SIG-M5 treated with dmso at 0.1 percent for 504 hours (cell line): ENCODE data around the gene HIGD1B.
A peak's percentile ranks its signal among the peaks of the same experiment; 100 is the strongest.

Experiments used
- DNase-seq: peaks from one replicate; lab custom pipeline; 2025; ENCODE audit not compliant: unreplicated experiment; lab: John Stamatoyannopoulos, UW

The HIGD1B gene

DNA sequence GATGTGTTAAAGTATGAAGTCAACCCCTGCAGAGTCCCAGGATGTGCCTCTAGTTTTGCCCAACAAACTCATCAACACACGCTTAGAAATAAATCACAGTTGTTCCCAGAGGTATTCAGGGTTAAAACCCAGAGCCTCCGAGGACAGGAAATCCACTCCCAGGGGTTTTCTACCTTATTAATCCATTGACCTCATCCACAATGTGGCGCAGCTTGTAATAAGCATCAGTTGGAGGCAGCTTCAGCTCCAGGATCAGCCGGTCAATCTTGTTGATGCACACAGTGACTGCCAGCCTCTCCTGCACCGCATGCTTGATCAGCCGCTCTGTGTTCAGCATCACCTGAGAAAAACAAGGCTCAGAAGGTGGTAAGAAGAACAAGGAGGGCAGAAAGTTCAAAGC is 28.1 kb downstream of the HIGD1B start:
- DNase-seq = no peak

DNA sequence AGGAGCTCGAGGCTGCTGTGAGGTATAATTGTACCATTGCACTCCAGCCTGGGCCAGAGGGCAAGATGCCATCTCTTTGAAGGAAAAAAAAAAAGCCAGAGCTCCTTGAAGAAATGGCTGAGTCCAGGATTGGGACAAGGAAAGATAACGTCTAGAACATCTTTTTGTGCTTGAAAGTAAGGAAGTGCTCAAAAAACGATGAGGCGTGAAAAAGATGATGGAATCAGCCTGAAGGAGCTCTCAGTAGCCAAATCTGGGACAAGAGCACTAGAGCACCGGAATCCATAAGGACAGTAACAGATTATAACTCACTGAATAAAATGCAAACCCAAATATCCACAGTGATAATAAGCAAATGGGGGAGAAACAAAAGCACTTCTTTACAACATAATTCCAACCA is 29.4 kb downstream of the HIGD1B start:
- no peak for DNase-seq

DNA sequence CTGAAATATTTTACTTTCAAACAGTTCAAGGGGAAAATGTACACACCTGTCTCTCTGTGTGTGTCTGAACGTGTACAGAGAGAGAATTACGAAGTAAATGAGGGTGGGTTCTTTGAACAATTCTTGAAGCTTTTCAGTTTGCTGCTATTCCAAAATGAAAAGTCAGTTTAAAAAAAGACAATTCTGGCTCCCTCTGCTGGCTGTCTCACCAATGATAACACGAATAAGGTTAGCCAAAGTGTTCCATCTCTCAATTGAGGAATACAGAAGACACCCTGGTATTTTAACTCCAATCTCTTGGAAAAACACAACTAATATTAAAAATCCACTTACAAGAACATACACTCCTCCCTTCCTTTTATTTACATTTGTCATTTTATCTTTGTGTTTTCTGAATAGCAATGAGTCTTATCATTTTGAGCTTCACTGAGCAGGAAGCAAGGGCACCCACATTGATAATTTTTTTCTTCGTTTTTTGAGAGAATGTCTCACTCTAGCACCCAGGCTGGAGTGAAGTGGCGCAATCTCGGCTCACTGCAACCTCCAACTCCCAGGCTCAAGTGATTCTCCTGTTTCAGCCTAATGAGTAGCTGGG is 31.0 kb downstream of the HIGD1B start:
- peak; percentile 42 for DNase-seq

DNA sequence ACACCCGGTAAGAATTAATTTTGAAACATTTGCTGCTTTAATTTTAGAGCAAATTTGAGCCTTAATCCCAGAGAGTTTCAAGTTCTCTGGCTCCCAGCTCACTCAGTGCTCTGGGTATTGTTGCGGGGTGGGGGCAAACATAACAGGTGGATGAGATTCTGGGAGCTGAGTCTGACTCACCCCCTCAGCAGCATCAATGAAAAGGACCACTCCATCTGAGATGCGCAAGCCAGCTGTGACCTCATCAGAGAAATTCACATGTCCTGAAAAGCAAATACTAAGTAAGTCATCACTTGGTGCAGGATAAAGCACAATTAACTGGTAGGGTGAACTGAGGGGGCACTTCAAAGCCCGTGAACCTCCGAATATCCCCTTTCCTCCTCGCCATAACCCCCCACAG is 31.7 kb downstream of the HIGD1B start:
- DNase-seq = no peak

DNA sequence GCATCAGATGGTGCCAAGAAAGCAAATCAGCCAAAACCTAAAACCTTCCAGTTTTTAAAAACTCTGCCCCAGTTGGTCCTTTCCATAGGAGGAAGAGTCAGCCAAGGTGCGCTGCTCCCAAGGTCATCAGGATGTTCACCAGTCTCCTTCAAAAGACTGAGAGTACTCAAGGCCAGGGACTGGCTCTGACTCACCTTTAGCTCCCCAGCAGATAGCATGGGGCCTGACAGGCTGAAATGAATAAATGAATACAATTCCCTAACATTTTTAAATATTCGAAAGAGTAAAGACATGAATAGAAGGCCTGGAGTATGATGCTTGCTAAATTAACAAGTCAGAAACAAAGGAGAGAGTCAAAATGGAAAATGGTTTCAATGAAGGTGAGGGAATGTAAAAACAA is 32.4 kb downstream of the HIGD1B start:
- DNase-seq = no peak

DNA sequence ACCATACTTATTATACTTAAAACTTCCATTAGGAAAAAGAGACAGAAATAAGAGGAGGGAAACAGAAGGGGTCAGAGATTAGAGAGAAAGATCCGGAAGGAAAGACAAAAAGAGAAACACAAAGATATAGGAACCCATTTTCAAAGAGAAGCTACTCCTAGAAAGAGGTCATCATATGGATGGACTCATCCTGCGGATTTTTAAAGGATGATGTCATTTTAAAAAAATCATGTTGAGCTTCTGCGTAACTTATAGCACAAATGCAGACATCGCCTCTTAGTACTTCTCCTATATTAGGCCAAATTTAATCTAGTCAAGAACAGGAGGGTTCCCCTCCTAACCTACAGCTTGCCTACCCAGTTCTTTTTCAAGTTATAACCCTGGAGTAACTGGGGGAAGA is 33.5 kb downstream of the HIGD1B start:
- no peak for DNase-seq

DNA sequence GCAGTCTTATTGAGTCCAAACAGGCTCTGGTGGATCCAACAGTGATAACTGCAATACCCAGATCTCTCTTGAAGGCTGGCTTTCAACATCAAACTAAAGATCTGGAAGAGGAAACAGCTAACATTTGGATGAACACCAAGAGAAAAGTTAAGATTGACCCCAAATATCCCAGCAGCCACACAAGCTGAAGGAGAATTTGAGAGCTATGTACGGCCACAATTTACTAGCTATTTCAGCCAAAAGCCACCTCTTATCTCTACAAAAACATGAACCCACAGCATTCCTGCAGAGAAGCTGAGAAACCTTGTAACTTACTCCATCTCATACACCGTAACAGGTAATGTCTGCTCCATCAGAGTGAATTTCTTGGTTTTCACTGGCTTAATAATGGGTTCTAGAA is 37.3 kb downstream of the HIGD1B start:
- no peak for DNase-seq

DNA sequence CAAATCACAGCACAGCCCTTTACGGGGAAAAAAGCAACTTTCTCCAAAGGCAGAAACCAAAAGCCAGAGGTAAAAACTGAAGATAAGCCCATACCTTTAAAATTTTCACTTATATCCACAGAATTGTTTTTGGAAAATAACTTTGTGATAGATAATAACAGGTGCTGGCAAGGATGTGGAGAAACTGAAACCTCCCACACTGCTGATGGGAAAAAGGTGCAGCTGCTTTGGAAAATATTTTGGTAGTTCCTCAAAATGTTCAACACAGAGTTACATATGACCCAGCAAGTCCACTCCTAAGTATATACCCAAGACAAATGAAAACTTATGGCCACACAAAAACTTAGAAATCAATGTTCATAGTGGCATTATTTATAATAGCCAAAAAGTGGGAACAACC is 39.3 kb downstream of the HIGD1B start:
- no peak for DNase-seq

DNA sequence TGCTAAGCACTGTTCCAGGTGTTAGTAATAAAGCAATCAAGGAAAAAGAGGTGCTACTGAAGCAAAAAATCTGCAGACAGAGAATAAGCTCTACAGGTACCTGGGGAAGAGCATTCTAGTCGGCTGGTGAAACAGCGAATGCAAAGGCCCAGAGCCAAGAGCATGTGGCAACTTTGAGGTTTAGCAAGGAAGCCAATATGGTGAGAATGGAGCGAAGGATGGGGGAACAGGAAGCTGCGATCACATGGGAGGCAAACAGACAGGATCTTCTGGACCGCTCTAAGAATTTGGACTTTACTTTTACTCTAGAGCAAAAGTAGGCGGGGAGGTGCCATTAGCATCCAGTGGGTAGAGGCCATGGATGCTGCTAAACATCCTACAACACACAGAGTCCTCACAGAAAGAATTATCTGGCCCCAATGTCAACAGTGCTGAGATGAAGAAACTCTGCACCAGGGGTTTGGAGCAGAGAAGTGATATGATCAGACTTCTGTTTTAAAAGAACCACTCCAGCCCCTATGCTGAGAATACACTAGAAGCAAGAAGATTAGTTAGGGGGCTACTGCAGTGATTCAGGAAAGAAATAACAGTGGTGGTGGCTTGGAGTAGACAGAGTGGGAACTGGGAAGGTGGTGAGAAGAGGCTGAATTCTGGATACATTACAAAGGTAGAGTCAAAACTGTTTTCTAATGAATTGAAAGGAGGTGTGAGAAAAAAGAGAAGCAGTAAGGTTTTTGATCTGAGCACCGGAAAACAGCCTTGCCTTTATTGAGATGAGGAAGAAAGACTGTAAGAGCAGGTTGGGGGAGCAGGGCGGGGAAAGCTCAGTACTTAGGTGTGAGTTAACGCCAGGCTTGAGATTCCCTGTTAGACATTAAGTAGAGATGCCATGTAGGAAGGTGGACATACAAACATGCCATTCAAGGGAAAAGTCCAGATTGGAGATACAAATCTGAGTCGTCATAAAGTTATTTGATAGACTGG is 40.6 kb downstream of the HIGD1B start:
- peak; percentile 53 for DNase-seq

DNA sequence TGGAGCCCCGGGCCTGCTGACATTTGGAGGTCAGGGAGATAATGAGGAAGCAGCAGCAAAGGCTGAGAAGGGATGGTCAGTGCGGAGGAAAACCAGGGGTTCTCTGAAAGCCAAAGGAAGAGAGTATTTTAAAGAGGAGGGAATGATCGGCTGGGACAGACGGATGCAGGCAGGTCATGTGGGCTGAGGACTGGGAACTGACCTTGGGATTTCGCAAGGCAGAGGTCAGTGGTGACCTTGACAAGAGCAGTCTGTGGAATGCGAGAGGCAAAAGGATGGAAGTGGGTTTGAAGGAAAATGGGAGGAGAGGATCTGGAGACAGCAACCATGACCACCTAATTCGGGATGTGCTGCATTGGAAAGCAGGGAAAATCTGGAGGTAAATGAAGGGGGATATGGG is 41.3 kb downstream of the HIGD1B start:
- no peak for DNase-seq

DNA sequence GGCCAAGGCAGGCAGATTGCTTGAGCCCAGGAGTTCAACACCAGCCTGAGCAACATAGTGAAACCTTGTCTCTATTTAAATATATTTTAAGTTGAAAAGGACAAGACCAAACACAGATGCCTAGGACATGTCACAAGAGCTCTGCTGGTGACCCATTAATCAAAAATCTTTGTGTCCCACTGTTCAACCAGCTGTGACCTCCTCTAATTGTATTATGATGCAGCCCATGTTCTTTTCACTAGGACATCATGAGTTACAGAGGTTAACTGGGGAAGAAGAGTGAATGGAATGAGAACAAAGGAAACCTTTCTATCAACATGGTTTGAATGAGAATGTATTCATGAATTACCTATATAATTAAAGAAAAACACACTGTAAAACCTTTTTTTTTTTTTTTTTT is 44.6 kb downstream of the HIGD1B start:
- DNase-seq = no peak

DNA sequence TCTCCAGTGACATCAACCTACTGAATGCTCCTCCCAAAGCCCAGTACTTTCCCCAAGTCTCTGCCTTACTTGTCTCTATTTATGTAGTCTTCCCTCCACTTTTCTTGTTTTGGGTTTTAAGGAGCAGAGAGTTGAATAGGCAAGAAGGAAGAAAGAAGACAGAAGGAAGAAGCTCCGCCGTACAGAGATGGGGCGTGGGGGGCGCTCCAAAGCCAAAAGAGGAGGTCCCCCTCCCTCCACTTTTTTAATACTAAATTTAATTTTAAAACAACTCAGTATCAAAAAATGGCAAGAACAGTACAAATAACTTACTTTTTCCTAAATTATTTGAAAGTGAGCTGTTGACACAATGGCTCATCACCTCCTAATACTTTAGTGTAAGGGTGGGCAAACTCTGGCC is 47.0 kb downstream of the HIGD1B start:
- no peak for DNase-seq

DNA sequence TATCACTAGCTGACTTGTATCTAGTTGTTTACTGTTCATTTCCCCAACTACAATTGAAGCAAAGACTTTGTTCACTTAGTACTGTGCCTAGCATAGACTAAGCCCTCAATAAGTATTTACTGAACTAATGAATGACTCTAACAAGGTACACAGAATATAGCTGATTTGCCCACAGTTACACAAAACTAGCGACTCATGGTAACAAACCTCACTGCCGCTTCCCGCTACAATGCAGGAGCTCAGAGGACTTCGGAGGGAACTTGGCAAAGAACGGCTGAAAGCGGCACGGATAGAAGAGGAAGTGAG is 51.0 kb downstream of the HIGD1B start:
- peak; percentile 89 for DNase-seq

DNA sequence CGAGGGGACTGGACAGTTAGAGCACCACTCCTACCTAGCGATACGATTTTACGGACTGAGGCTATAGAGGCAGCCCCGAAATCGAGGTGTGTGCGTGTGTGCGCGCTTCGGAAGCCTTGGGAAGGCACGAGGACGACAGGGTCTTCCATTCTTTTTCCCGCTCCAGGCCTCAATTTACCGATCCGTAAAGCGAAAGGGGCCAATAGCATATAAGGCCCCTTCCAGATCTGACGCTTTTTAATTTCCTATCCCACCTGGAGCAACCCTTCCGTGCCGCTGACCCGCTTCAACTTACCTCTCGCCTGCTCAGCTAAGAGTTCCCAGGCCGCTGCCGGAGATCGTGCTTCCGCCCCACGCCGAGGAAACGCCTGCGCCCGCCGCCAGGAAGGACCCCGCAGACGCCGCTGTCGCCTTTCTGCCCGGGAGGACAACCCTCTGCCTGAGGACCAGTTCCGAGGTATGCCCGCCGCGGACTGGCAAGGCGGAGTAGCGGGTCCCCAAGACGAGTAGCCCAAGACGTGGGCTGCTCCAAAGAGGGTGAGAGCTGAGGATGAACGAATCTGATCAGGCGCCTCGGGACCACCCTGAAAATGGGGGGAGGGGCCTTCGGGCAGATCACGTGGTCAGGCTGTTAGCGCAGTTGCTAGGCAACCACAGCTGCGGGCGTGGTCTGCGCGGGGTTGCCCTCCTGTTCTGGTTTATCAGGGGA is 51.5 kb downstream of the HIGD1B start, which contains the start of gene EFTUD2:
EFTUD2 (minus strand) TSS at position 372 of the 709 bp plus-strand sequence. CDS start 4,924 bp downstream, outside the sequence.
- DNase-seq = peak; percentile 89
